SHP77 (cell line): ENCODE measurements around the gene LIG3.
"Not testable (repeated sequence)": the region's sequence is repeated elsewhere in the genome, so short reads cannot be mapped to it uniquely, and the experiment has no call there.

Source experiments
- DNase-seq, 2 experiments: peaks; one replicate each; lab custom pipeline; 2025; lab: John Stamatoyannopoulos, UW

The LIG3 gene

GRCh38 chr17:34980353-34980680, at the start of gene LIG3:
TSS of gene LIG3 (plus strand) at chr17:34980512. CDS start at chr17:34983006, 2,494 bp downstream.
- peak; percentile 80 to 90 for DNase-seq

- DNase-seq = not testable (repeated sequence)
These were observed 29.5 kb upstream of the LIG3 start for GRCh38 chr17:34950780-34951179.

GRCh38 chr17:34958438-34958837, 21.9 kb upstream of the LIG3 start:
- DNase-seq = no peak

- DNase-seq = peak; percentile 83 to 91
These were observed 19.0 kb upstream of the LIG3 start, which contains the start of the genes CCT6B and ZNF830 for GRCh38 chr17:34961093-34961911. TSS of gene CCT6B (minus strand) at chr17:34961460. CDS start at chr17:34961393, 67 bp downstream. TSS of gene ZNF830 (plus strand) at chr17:34961540. CDS start at chr17:34961567, 27 bp downstream.

- DNase-seq = no peak
These were observed 6.1 kb upstream of the LIG3 start for GRCh38 chr17:34974179-34974578.

- no peak for DNase-seq
These were observed 5.2 kb upstream of the LIG3 start for GRCh38 chr17:34974794-34975785.

- no peak for DNase-seq
These were observed 1.2 kb upstream of the LIG3 start for GRCh38 chr17:34979153-34979552.

GRCh38 chr17:34979650-34980352, 511 bp upstream of the LIG3 start:
- DNase-seq = no peak

GRCh38 chr17:34980681-34981537, 597 bp downstream of the LIG3 start:
- DNase-seq = peak; percentile 25 to 58

GRCh38 chr17:34981538-34982241, 1.4 kb downstream of the LIG3 start:
- DNase-seq = no peak

- DNase-seq = no peak
These were observed 6.9 kb downstream of the LIG3 start for GRCh38 chr17:34987232-34987631.

GRCh38 chr17:34988644-34989043, 8.3 kb downstream of the LIG3 start:
- no peak for DNase-seq

- DNase-seq = no peak
These were observed 9.2 kb downstream of the LIG3 start for GRCh38 chr17:34989473-34989872.

GRCh38 chr17:34990921-34991365, 10.6 kb downstream of the LIG3 start:
- DNase-seq = no peak

GRCh38 chr17:34991606-34992005, 11.3 kb downstream of the LIG3 start:
- DNase-seq = no peak

GRCh38 chr17:34993031-34993430, 12.7 kb downstream of the LIG3 start:
- DNase-seq = no peak

GRCh38 chr17:34996422-34997285, 16.3 kb downstream of the LIG3 start:
- no peak for DNase-seq

GRCh38 chr17:34997355-34997862, 17.1 kb downstream of the LIG3 start:
- DNase-seq = no peak

- DNase-seq = peak; percentile 24 to 44
These were observed 17.9 kb downstream of the LIG3 start for GRCh38 chr17:34998205-34998604.
